AG09319 (cell line): ENCODE data around the gene EIF4ENIF1.

Experiments used
- DNase-seq: peaks from one replicate; pipeline ENCODE4 v3.0.0-alpha.2; 2010; ENCODE audit warnings: low read depth; ENCODE audit errors: extremely low read depth
- TF ChIP-seq, protein P1 (sequence below): IDR thresholded peaks from 2 replicates; pipeline ENCODE4 v1.5.1; 2011; ENCODE audit warnings: low read depth, mild to moderate bottlenecking, inconsistent platforms, low read length, moderate library complexity

The EIF4ENIF1 gene

DNA sequence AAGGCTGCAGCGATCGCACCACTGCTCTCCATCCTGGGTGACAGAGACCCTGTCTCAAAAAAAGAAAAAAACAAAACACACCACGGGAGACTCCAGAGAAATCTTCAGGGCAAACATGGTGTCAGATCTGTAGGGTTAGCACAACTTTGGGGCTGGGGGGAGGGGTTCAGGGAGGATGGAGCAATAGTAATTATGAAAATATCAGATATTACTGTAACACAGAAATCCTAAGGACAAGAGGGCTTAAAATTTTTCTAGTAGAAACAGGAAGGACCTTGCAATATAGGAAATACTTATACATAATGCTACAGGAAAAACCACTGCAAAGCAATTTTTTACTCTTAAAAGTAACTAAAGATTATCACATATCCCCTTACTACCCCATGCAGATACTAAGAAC, 13.8 kb downstream of the EIF4ENIF1 start:
- DNase-seq = no peak
- TF ChIP-seq, protein P1, sequence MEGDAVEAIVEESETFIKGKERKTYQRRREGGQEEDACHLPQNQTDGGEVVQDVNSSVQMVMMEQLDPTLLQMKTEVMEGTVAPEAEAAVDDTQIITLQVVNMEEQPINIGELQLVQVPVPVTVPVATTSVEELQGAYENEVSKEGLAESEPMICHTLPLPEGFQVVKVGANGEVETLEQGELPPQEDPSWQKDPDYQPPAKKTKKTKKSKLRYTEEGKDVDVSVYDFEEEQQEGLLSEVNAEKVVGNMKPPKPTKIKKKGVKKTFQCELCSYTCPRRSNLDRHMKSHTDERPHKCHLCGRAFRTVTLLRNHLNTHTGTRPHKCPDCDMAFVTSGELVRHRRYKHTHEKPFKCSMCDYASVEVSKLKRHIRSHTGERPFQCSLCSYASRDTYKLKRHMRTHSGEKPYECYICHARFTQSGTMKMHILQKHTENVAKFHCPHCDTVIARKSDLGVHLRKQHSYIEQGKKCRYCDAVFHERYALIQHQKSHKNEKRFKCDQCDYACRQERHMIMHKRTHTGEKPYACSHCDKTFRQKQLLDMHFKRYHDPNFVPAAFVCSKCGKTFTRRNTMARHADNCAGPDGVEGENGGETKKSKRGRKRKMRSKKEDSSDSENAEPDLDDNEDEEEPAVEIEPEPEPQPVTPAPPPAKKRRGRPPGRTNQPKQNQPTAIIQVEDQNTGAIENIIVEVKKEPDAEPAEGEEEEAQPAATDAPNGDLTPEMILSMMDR = no peak

DNA sequence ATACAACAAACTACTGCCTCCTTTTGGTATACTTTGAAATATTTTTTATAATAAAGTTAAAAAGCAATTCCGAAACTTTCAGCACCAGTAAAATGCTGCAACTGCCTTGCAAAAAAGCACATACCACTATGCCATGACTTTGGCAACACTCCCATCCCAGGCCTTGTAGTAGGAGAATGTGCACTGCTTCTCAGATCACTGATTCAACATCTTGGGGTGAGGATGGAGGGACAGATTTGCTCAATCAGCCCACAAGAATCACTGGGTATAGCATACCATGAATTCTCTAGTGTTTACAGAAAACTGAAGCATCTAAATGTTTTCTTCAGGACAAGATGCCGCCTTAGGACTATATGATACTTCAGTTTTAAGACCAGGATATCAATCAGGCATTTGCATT, 14.9 kb downstream of the EIF4ENIF1 start:
- DNase-seq = peak; percentile 65
- TF ChIP-seq, protein P1 = no peak

DNA sequence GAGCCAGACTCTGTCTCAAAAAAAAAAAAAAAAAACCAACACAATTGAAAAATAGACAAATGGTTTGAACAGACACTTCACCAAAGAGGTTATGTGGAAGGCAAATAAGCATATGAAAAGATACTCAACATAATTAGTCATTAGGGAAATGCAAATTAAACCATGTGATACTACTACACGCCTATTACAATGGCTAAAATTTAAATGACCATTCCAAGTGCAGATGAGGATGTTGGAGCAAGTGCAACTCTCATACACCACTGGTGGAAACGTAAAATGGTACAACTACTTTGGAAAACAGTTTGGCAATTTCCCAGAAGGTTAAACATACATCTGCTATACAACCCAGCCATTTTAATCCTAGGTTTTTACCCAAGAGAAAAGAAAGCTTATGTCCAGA, 24.3 kb downstream of the EIF4ENIF1 start:
- TF ChIP-seq, protein P1 = no peak
- DNase-seq = no peak

DNA sequence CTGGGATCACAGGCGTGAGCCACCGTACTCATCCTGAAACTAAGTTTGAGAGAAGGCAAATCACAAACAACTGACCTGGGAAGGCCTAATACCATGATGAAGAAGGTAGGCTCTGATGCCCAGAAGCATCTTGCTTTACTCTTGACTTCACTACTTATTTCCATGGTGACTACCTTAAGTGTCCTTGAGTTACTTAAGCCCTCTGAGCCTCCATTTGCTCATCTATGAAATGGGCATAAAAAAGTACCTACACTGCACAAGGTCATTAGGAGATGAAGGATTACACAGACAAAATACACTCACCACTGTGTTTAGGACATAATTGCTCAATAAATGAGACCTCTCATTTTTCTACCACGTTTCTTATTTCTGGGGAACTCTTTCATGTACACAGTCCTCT, 27.9 kb downstream of the EIF4ENIF1 start:
- no peak for DNase-seq
- TF ChIP-seq, protein P1 = no peak

DNA sequence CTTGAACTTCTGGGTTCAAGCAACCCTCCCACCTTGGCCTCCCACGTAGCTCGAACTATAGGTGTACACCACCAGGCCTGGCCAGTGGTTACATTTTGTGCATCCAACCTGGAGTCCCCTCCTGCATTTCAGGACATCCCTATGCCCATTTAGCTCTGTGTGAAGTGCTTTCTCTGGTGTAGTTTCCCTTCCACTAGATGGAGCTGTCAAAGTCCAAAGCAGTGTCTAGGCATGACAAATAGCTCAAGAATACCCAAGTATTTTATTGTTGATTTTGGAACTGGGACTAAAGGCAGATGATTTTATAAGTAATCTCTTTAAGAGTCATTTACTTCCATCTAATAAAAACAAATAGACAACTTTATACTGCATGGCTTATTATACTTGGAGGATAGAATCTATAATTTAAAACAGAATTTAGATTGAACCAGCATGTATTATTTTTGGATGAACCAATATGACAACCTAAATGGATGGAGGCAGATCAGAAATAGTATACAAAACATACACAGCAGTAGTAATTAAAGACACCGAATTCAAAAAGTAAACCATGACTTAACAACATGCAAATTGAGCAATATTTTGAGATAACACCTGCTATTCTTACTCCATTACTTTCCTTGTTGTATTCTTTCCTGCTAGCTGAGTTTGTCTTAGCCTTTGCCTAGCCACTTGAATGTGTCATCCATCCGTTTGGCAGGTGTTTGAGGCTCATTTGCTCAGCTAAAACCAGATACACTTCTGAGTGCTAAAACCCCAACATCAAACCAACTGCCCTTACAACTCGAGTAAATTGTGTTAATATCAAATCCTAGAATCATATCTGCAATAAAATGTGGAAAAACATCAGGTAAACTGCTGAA, 37.7 kb downstream of the EIF4ENIF1 start:
- DNase-seq = peak; percentile 12

DNA sequence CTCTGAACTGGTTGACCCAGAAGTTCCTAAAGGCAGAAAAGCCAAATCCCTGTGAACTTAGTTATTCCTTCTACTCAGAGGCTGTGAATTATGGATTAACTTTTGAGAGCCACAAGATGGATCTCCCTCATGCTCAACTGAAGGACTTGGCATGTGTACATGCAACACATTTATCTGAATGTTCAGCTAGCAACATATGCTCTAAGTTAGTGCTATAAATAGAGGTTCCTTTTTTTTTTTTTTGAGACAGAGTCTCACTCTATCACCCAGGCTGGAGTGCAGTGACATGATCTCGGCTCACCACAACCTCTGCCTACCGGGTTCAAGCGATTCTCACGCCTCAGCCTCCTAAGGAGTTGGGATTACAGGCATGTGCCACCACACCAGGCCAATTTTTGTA, 40.1 kb downstream of the EIF4ENIF1 start:
- TF ChIP-seq, protein P1 = no peak
- DNase-seq = no peak

More for the DNA sequence above, 37.7 kb downstream of the EIF4ENIF1 start:
- TF ChIP-seq, protein P1 = peak; percentile 60

DNA sequence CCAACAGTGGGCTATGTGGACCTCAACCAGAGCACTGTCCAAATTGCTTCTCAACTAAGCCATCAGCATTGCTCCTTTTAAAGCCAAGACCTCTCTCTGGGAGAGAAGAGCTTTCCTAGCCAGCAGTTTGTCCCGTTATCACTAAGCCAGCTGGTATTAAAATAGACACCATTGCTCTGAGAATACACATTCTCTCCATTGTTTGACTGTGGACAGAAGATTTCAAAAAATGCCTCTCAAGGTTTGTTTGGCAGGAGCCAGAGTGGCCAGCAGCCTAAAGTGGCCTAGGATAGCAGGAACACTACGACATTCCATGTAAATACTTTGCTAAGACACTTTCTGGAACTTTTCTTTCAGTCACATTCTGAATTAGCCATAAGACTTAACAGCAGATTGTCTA, 41.3 kb downstream of the EIF4ENIF1 start:
- DNase-seq = no peak
- TF ChIP-seq, protein P1 = no peak
